ENCODE data around the gene BLOC1S4. TPM values are rescaled to one million over a fixed set of nuclear protein-coding genes. Genes with fewer than 3 reads are reported as not detected.
A peak's percentile ranks its signal among the peaks of the same experiment; 100 is the strongest.

BLOC1S4 gene
- total and polyA plus RNA-seq, 4 donors = 8.6 to 12.5 (median 9.8) TPM

DNA sequence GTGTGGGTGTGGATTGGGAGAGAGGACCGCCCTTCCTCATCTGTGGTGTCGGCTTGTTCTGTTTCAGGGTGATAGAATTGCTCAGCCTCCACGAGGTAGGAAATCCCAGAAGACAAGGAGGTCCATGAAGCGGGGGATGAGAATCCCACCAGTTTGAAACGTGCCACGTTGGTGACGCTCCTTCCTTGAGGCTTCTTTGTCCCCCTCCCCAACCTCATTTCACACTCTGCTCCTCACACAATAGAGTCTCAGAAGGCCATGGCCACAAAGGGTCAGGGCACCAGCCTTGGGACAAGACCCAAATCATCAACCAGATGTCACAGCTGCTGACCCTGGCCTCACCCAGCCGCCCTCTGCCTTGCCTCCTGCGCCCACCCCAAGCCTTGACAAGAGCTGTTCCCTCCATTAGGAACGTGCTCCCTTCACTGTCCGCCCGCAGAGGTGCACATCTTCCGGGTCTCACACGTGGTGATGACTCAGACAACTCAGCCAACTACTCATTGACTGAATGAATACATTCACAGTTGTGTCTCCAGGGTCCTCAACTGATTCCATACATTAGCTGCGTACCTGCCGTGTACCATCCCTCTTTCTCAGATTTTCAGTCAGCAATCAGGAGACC is 18.3 kb downstream of the BLOC1S4 start:
- Histone ChIP-seq H3K36me3 (ENCODE audit: control insufficient read depth in 1 of 2, insufficient read depth in 2 of 2, low read length in 1 of 2) (no peaks in the 10 kb centered on the region), H3K4me1 (ENCODE audit: control insufficient read depth in 1 of 2, insufficient read depth in 2 of 2, low read length in 2 of 2) (no peaks in the 10 kb centered on the region), H3K4me3 (ENCODE audit: low read length in 2 of 2) (no peak overlapping the region), H3K9me3 (ENCODE audit: control insufficient read depth, low read length) (no peaks in the 10 kb centered on the region), H3K27ac (ENCODE audit: low read depth in 1 of 2, low read length in 2 of 2) (no peak overlapping the region), H3K27me3 (ENCODE audit: control insufficient read depth in 1 of 2, insufficient read depth in 2 of 2, low read length in 1 of 2) (no peaks in the 10 kb centered on the region)
- WGBS, 2 donors = 87 to 89% methylated on average over 16 of the region's 16 CpGs
- intact Hi-C loops (cut with DNase I) = loop anchor here (5.0 kb wide), 2 partner anchors 38 to 48 kb away; partner anchors contain the start of gene KIAA0232 (in 1 of the 2)
- no peak for DNase-seq
- no peak for ATAC-seq (ENCODE audit: low FRiP score)

- H3K4me1 ChIP-seq (ENCODE audit: control insufficient read depth in 1 of 2, insufficient read depth in 2 of 2, low read length in 2 of 2) = no peaks in the 10 kb centered on the region
- 89 to 91% methylated on average over 4 of the region's 4 CpGs for WGBS, 2 donors
- H3K9me3 ChIP-seq (ENCODE audit: control insufficient read depth, low read length) = no peaks in the 10 kb centered on the region
- no peak for DNase-seq
- intact Hi-C loops (cut with DNase I) = no loop called here
- no peak overlapping the region for H3K4me3 ChIP-seq (ENCODE audit: low read length in 2 of 2)
- no peaks in the 10 kb centered on the region for H3K36me3 ChIP-seq (ENCODE audit: control insufficient read depth in 1 of 2, insufficient read depth in 2 of 2, low read length in 1 of 2)
- no peak for ATAC-seq (ENCODE audit: low FRiP score)
- no peak overlapping the region for H3K27ac ChIP-seq (ENCODE audit: low read depth in 1 of 2, low read length in 2 of 2)
- no peaks in the 10 kb centered on the region for H3K27me3 ChIP-seq (ENCODE audit: control insufficient read depth in 1 of 2, insufficient read depth in 2 of 2, low read length in 1 of 2)
Measured at GRCh38 chr4:6739920-6740319, 23.9 kb downstream of the BLOC1S4 start.

- no peak for ATAC-seq (ENCODE audit: low FRiP score)
- no peaks in the 10 kb centered on the region for H3K9me3 ChIP-seq (ENCODE audit: control insufficient read depth, low read length)
- no peaks in the 10 kb centered on the region for H3K36me3 ChIP-seq (ENCODE audit: control insufficient read depth in 1 of 2, insufficient read depth in 2 of 2, low read length in 1 of 2)
- H3K4me1 ChIP-seq (ENCODE audit: control insufficient read depth in 1 of 2, insufficient read depth in 2 of 2, low read length in 2 of 2) = no peaks in the 10 kb centered on the region
- no peaks in the 10 kb centered on the region for H3K27me3 ChIP-seq (ENCODE audit: control insufficient read depth in 1 of 2, insufficient read depth in 2 of 2, low read length in 1 of 2)
- 87 to 91% methylated on average over 8 of the region's 8 CpGs for WGBS, 2 donors
- H3K27ac ChIP-seq (ENCODE audit: low read depth in 1 of 2, low read length in 2 of 2) = no peak overlapping the region
- H3K4me3 ChIP-seq (ENCODE audit: low read length in 2 of 2) = no peak overlapping the region
- no peak for DNase-seq
- intact Hi-C loops (cut with DNase I) = no loop called here
Measured at GRCh38 chr4:6740347-6740746, 24.4 kb downstream of the BLOC1S4 start.

DNA sequence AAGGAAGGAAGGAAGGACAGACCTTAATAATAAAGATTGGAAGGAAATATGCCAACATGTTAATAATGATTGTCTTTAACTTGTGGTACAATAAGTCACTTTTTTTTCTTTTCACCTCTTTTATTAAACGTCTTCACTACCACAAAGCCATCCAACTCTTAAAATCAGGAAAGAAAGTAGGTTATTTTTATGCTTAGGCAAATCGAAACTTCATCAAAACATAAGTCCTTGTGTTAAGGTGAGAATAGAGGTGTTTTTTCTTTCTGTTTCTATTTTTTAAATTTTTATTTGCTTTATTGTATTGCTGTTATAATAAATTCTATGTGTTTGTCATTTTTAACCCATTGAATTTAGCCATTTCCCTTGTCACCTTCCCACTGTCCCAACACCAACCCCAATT is 26.5 kb downstream of the BLOC1S4 start:
- 85 to 89% methylated on average over 2 of the region's 2 CpGs for WGBS, 2 donors
- intact Hi-C loops (cut with DNase I) = no loop called here

GRCh38 chr4:6742989-6743388 is 27.0 kb downstream of the BLOC1S4 start:
- Histone ChIP-seq H3K36me3 (ENCODE audit: control insufficient read depth in 1 of 2, insufficient read depth in 2 of 2, low read length in 1 of 2) (no peaks in the 10 kb centered on the region), H3K9me3 (ENCODE audit: control insufficient read depth, low read length) (no peaks in the 10 kb centered on the region), H3K27me3 (ENCODE audit: control insufficient read depth in 1 of 2, insufficient read depth in 2 of 2, low read length in 1 of 2) (no peaks in the 10 kb centered on the region), H3K27ac (ENCODE audit: low read depth in 1 of 2, low read length in 2 of 2) (no peak overlapping the region), H3K4me1 (ENCODE audit: control insufficient read depth in 1 of 2, insufficient read depth in 2 of 2, low read length in 2 of 2) (peaks cover 0 to 3% of the 10 kb centered on the region in 2 donors), H3K4me3 (ENCODE audit: low read length in 2 of 2) (no peak overlapping the region)
- no peak for ATAC-seq (ENCODE audit: low FRiP score)
- intact Hi-C loops (cut with DNase I) = no loop called here
- 83% methylated on average over 11 of the region's 11 CpGs for WGBS, 2 donors
- no peak for DNase-seq

More for the DNA sequence above, 26.5 kb downstream of the BLOC1S4 start:
- H3K27ac ChIP-seq (ENCODE audit: low read depth in 1 of 2, low read length in 2 of 2) = no peak overlapping the region
- no peaks in the 10 kb centered on the region for H3K36me3 ChIP-seq (ENCODE audit: control insufficient read depth in 1 of 2, insufficient read depth in 2 of 2, low read length in 1 of 2)
- H3K4me1 ChIP-seq (ENCODE audit: control insufficient read depth in 1 of 2, insufficient read depth in 2 of 2, low read length in 2 of 2) = no peaks in the 10 kb centered on the region
- ATAC-seq (ENCODE audit: low FRiP score) = no peak
- DNase-seq = no peak
- no peaks in the 10 kb centered on the region for H3K9me3 ChIP-seq (ENCODE audit: control insufficient read depth, low read length)
- H3K27me3 ChIP-seq (ENCODE audit: control insufficient read depth in 1 of 2, insufficient read depth in 2 of 2, low read length in 1 of 2) = no peaks in the 10 kb centered on the region
- no peak overlapping the region for H3K4me3 ChIP-seq (ENCODE audit: low read length in 2 of 2)

GRCh38 chr4:6746721-6747293 is 30.8 kb downstream of the BLOC1S4 start:
- no peaks in the 10 kb centered on the region for H3K27me3 ChIP-seq (ENCODE audit: control insufficient read depth in 1 of 2, insufficient read depth in 2 of 2, low read length in 1 of 2)
- H3K4me3 ChIP-seq (ENCODE audit: low read length in 2 of 2) = no peak overlapping the region
- ATAC-seq (ENCODE audit: low FRiP score) (peak; percentile 51), DNase-seq (peak in 1 of 2 donors; percentile 53)
- intact Hi-C loops (cut with DNase I) = no loop called here
- 27 to 29% methylated on average over 18 to 20 of the region's 20 CpGs for WGBS, 2 donors
- H3K4me1 ChIP-seq (ENCODE audit: control insufficient read depth in 1 of 2, insufficient read depth in 2 of 2, low read length in 2 of 2) = peaks cover 0 to 3% of the 10 kb centered on the region in 2 donors
- H3K9me3 ChIP-seq (ENCODE audit: control insufficient read depth, low read length) = no peaks in the 10 kb centered on the region
- no peaks in the 10 kb centered on the region for H3K36me3 ChIP-seq (ENCODE audit: control insufficient read depth in 1 of 2, insufficient read depth in 2 of 2, low read length in 1 of 2)
- no peak overlapping the region for H3K27ac ChIP-seq (ENCODE audit: low read depth in 1 of 2, low read length in 2 of 2)

DNA sequence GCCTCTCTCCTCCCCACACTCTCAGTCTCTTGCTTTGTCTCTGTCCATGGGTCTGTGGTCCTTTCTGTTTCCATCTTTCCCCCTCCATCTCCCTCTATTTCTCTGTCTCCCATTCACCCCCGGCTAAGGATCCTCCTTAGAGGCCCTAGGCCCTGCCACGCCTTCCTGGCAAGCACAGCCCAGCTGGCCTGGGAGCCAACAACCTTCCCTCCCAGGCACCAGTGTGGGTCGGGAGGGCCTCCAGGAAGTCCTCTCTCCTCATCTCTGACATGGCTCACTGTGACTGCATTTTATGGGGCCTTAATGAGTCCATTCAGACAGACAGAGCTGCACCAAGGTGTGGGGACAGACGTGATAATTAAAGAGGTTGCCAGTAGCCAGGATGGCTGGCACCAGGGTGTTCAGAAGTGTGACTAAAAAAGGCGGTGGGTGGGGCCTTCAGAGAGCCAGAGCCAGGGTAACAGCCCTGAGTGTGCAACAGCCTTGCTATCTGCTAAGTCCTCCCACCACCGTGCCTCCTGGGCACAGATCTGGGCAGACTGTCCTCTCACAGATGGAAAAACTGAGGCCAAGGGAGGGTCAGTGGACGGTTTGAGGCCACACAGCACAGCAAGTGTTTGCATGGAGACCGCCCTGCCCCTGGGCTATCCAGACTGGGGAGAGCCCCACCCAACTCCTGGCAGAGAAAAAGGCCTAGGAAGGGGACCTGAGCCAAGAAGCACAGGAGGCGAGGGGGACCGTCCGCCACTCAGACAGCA is 31.5 kb downstream of the BLOC1S4 start:
- intact Hi-C loops (cut with DNase I) = no loop called here
- 38 to 45% methylated on average over 11 of the region's 11 CpGs for WGBS, 2 donors
- Histone ChIP-seq H3K9me3 (ENCODE audit: control insufficient read depth, low read length) (no peaks in the 10 kb centered on the region), H3K27me3 (ENCODE audit: control insufficient read depth in 1 of 2, insufficient read depth in 2 of 2, low read length in 1 of 2) (no peaks in the 10 kb centered on the region), H3K4me1 (ENCODE audit: control insufficient read depth in 1 of 2, insufficient read depth in 2 of 2, low read length in 2 of 2) (peaks cover 0 to 3% of the 10 kb centered on the region in 2 donors), H3K4me3 (ENCODE audit: low read length in 2 of 2) (no peak overlapping the region), H3K36me3 (ENCODE audit: control insufficient read depth in 1 of 2, insufficient read depth in 2 of 2, low read length in 1 of 2) (no peaks in the 10 kb centered on the region), H3K27ac (ENCODE audit: low read depth in 1 of 2, low read length in 2 of 2) (no peak overlapping the region)
- DNase-seq (peak in 1 of 2 donors; percentile 71), ATAC-seq (ENCODE audit: low FRiP score) (peak; percentile 64)

DNA sequence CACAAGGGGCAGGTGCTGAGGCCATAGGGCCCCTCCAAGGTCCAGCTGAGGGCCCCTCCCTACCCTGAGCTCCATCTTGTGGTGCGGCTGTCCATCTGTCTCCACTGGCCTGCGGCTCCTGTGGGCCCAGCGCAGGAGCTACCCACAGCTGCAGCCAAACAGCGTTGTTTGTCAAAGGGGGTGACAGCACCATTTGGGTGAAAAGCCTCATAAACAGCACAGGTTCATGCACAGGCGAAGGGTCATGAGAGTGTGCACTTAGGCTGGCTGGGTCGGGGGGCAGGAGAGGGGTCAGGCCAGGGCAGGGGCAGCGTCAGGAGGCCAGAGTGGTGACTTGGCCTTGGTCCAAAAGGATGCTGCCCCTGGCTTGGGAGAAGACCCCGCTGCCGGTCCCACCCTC is 32.3 kb downstream of the BLOC1S4 start:
- Histone ChIP-seq H3K27ac (ENCODE audit: low read depth in 1 of 2, low read length in 2 of 2) (no peak overlapping the region), H3K4me3 (ENCODE audit: low read length in 2 of 2) (no peak overlapping the region), H3K9me3 (ENCODE audit: control insufficient read depth, low read length) (no peaks in the 10 kb centered on the region), H3K27me3 (ENCODE audit: control insufficient read depth in 1 of 2, insufficient read depth in 2 of 2, low read length in 1 of 2) (no peaks in the 10 kb centered on the region), H3K4me1 (ENCODE audit: control insufficient read depth in 1 of 2, insufficient read depth in 2 of 2, low read length in 2 of 2) (peaks cover 0 to 3% of the 10 kb centered on the region in 2 donors), H3K36me3 (ENCODE audit: control insufficient read depth in 1 of 2, insufficient read depth in 2 of 2, low read length in 1 of 2) (no peaks in the 10 kb centered on the region)
- no peak for ATAC-seq (ENCODE audit: low FRiP score)
- DNase-seq = peak in 1 of 2 donors; percentile 37
- WGBS, 2 donors = 95 to 98% methylated on average over 9 of the region's 9 CpGs
- intact Hi-C loops (cut with DNase I) = no loop called here
